ENCODE measurements around the gene MSANTD1. TPM values are rescaled to one million over a fixed set of nuclear protein-coding genes. Genes with fewer than 3 reads are reported as not detected.

The MSANTD1 gene
- polyA plus RNA-seq, 1 experiment = 0.04 TPM

DNA sequence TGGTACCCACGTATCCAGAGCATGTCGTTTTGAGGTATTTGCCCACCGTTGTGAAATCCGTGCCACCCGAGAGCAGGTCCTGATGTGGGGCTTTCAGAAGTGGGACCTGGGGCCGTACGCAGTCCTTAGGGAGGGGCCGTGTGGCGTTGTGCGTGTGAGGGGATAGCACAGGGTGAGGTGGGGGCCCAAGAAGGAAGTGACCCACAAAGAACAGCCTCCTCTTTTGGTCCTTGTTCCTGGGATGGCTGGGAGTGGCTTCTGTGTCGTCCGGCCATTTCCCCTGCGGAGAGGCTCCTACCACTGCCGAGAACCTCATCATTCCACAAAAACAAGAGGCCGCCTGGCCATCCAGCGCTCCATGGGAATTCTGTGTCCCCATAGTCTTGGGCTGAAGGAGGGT is 17.0 kb upstream of the MSANTD1 start:
- no peaks in the 10 kb centered on the region; the same call in 1 of the 2 replicates for H3K9me3 ChIP-seq (ENCODE audit: control insufficient read depth, insufficient read depth, low read length)
- no peaks in the 10 kb centered on the region for H3K27me3 ChIP-seq (ENCODE audit: control insufficient read depth, insufficient read depth, low read length)
- ChIA-PET POLR2A (no interaction called here), CTCF (no interaction called here)
- DNase-seq (ENCODE audit: low read depth, low spot score) = no peak
- no peak overlapping the region for H3K4me3 ChIP-seq (ENCODE audit: low read depth, low read length)
- TF ChIP-seq, protein P1, sequence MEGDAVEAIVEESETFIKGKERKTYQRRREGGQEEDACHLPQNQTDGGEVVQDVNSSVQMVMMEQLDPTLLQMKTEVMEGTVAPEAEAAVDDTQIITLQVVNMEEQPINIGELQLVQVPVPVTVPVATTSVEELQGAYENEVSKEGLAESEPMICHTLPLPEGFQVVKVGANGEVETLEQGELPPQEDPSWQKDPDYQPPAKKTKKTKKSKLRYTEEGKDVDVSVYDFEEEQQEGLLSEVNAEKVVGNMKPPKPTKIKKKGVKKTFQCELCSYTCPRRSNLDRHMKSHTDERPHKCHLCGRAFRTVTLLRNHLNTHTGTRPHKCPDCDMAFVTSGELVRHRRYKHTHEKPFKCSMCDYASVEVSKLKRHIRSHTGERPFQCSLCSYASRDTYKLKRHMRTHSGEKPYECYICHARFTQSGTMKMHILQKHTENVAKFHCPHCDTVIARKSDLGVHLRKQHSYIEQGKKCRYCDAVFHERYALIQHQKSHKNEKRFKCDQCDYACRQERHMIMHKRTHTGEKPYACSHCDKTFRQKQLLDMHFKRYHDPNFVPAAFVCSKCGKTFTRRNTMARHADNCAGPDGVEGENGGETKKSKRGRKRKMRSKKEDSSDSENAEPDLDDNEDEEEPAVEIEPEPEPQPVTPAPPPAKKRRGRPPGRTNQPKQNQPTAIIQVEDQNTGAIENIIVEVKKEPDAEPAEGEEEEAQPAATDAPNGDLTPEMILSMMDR (IDR thresholded peaks at IDR 0.05; ENCODE audit: low read depth, low read length) = no peak
- H3K27ac ChIP-seq (ENCODE audit: low read depth, low read length) = no peak overlapping the region

DNA sequence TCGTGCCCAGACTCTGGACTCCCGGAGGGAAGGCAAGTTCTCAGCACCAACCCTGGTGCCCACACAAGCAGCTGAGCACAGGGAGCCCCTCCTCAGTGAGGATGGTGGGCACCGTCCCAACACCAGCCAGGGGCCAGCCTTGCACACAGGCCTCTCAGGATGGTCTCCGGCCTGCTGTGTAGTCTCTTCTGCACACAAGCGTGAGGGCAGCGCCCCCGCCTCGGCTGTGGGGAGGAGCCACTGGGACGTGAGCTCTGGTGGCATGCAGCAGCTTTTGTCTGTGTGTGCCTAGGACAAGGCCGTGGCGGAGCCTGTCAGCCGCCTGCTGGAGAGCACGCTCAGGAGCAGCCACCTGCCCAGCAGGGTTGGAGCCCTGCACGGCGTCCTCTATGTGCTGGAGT is 16.1 kb upstream of the MSANTD1 start:
- H3K27me3 ChIP-seq (ENCODE audit: control insufficient read depth, insufficient read depth, low read length) = no peaks in the 10 kb centered on the region
- ChIA-PET POLR2A (no interaction called here), CTCF (no interaction called here)
- no peaks in the 10 kb centered on the region; the same call in 1 of the 2 replicates for H3K9me3 ChIP-seq (ENCODE audit: control insufficient read depth, insufficient read depth, low read length)
- H3K27ac ChIP-seq (ENCODE audit: low read depth, low read length) = no peak overlapping the region
- H3K4me3 ChIP-seq (ENCODE audit: low read depth, low read length) = no peak overlapping the region
- DNase-seq (ENCODE audit: low read depth, low spot score) = no peak
- TF ChIP-seq, protein P1 (IDR thresholded peaks at IDR 0.05; ENCODE audit: low read depth, low read length) = no peak

DNA sequence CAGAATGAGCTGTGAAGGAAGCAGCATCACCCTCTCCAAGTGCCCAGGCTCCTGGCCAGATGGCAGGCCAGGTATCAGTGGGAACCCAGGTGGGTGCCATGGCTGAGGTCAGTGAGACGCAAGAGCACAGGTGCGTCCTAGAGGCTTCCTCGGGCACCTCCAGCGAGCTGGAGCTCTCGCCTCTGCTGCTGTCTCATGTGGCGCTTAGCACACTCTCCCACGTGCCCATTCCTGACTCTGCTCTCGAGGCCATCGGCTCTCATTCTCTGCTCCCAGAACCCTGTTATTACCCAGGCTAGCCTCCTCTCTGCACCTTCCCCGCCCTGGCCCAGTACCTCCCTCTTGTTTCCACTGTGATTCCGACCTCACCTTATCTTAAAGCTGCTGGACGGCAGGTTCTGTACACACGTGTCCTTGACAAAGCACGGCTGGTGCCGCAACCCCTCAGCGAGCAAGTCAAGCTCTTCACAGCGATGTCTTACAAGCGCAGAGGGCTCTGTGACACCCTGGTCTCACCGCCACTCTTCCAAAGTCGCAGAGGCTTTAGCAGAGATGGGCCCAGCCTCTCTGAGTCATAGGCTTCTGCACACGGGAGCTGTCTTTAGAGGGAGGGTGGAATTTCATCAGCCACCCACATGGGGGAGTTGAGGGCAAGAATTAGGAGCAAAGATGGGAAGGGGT is 15.4 kb upstream of the MSANTD1 start:
- no peak for DNase-seq (ENCODE audit: low read depth, low spot score)
- ChIA-PET POLR2A (no interaction called here), CTCF (no interaction called here)

DNA sequence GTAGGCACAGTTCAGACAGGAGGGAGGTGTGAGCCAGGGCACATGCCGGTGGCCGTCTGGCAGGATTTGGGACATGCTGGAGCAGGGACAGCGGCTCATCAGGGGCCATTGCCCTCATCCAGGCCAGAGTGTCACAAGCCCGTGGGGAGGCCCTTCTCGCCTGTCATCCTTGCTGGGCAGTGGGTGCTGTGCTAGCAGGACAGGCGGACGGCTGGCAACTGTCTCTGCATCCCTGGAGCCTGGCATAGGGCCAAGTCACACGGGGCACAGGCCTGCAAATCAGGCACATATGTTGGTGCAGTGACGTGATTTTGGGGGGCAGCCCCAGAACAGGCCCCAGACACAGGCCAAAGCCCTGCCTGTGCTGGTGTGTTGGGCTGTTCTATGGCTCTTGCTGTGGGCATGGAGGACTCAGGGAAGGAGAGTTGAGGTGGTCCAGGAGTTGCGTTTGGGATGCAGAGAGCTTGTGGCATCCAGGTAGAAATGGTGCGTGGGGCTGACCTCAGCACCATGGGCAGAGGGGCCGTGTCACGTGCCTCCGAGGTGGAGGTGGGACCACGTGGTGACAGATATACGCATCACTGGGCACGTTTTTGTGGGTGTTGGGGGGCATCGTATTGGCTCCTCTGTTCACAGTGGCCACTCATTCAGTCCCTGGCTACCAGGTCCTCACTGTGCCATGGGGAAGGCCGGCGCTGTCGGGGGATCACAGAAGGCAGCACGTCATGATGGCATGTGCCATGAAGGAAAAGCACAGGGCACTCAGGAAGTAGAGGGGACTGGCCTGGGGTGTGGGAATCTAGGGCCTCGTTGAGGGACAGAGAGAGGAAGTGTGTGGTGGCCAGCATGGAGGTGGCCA is 14.6 kb upstream of the MSANTD1 start:
- Histone ChIP-seq H3K27ac (ENCODE audit: low read depth, low read length) (peak overlapping the region; percentile 11), H3K4me3 (ENCODE audit: low read depth, low read length) (no peak overlapping the region), H3K9me3 (ENCODE audit: control insufficient read depth, insufficient read depth, low read length) (no peaks in the 10 kb centered on the region; the same call in 1 of the 2 replicates), H3K27me3 (ENCODE audit: control insufficient read depth, insufficient read depth, low read length) (no peaks in the 10 kb centered on the region)
- ChIA-PET POLR2A (no interaction called here), CTCF (no interaction called here)
- TF ChIP-seq, protein P1 (IDR thresholded peaks at IDR 0.05; ENCODE audit: low read depth, low read length) = no peak
- DNase-seq (ENCODE audit: low read depth, low spot score) = no peak

More for the DNA sequence above, 15.4 kb upstream of the MSANTD1 start:
- Histone ChIP-seq H3K4me3 (ENCODE audit: low read depth, low read length) (no peak overlapping the region), H3K27ac (ENCODE audit: low read depth, low read length) (no peak overlapping the region), H3K9me3 (ENCODE audit: control insufficient read depth, insufficient read depth, low read length) (no peaks in the 10 kb centered on the region; the same call in 1 of the 2 replicates), H3K27me3 (ENCODE audit: control insufficient read depth, insufficient read depth, low read length) (no peaks in the 10 kb centered on the region)
- TF ChIP-seq, protein P1 (IDR thresholded peaks at IDR 0.05; ENCODE audit: low read depth, low read length) = peak; percentile 28; the same call in 1 of the 2 replicates

DNA sequence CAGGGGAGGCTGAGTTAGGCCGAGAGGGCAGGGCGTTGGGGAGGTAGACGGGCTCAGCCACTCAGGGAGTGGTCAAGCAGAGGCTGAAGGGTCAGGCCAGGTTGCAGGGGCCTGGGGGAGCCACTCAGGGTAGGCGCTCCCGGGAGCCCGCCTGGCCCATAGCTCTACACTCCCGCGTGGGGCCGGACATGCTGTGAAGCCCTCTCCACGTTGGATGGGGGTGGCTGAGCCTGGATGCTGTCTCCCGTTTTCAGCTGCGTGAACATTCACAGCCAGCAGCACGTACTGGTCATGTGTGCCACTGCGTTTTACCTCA is 14.0 kb upstream of the MSANTD1 start:
- Histone ChIP-seq H3K4me3 (ENCODE audit: low read depth, low read length) (no peak overlapping the region), H3K27me3 (ENCODE audit: control insufficient read depth, insufficient read depth, low read length) (no peaks in the 10 kb centered on the region), H3K27ac (ENCODE audit: low read depth, low read length) (peak overlapping the region; percentile 11), H3K9me3 (ENCODE audit: control insufficient read depth, insufficient read depth, low read length) (no peaks in the 10 kb centered on the region; the same call in 1 of the 2 replicates)
- POLR2A ChIA-PET = no interaction called here
- TF ChIP-seq, protein P1 (IDR thresholded peaks at IDR 0.05; ENCODE audit: low read depth, low read length) = no peak
- CTCF ChIA-PET = no interaction called here
- DNase-seq (ENCODE audit: low read depth, low spot score) = no peak

All from AG04450 (cell line).